ENCODE data around the gene FGF14. TPM values are rescaled to one million over a fixed set of nuclear protein-coding genes. Genes with fewer than 3 reads are reported as not detected.

Gene FGF14
- total RNA-seq, 1 donor from 2014 or later = not detected

DNA sequence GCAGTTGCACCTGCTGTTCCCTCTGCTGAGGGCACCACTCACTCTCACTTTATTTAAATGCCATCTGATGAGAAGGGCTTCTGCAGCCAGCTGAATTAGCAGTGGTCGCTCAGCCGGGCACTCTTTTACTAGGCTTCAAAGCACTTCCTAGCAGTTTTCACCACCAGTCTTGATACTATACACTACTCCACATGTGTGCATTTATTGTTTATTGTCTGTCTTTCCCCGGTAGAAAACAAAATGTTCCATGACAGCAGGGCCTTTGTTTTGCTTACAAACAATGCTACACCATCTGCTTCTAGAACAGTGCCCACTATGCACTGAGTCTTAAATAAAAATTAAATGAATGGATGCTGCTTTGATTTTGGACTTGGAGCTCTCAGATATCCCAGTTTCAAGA lies 404.9 kb downstream of the FGF14 start:
- TF ChIP-seq, protein P1, sequence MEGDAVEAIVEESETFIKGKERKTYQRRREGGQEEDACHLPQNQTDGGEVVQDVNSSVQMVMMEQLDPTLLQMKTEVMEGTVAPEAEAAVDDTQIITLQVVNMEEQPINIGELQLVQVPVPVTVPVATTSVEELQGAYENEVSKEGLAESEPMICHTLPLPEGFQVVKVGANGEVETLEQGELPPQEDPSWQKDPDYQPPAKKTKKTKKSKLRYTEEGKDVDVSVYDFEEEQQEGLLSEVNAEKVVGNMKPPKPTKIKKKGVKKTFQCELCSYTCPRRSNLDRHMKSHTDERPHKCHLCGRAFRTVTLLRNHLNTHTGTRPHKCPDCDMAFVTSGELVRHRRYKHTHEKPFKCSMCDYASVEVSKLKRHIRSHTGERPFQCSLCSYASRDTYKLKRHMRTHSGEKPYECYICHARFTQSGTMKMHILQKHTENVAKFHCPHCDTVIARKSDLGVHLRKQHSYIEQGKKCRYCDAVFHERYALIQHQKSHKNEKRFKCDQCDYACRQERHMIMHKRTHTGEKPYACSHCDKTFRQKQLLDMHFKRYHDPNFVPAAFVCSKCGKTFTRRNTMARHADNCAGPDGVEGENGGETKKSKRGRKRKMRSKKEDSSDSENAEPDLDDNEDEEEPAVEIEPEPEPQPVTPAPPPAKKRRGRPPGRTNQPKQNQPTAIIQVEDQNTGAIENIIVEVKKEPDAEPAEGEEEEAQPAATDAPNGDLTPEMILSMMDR (IDR thresholded peaks at IDR 0.05; ENCODE audit: insufficient read depth, low read length, poor library complexity, severe bottlenecking) = no peak
- H3K27me3 ChIP-seq (ENCODE audit: control insufficient read depth, insufficient read depth, low read length) = no peaks in the 10 kb centered on the region
- no peaks in the 10 kb centered on the region for H3K36me3 ChIP-seq (ENCODE audit: control insufficient read depth, insufficient read depth, low read length)
- DNase-seq (ENCODE audit: low read depth) = no peak
- H3K4me3 ChIP-seq (ENCODE audit: low read depth, low read length) = no peak overlapping the region

DNA sequence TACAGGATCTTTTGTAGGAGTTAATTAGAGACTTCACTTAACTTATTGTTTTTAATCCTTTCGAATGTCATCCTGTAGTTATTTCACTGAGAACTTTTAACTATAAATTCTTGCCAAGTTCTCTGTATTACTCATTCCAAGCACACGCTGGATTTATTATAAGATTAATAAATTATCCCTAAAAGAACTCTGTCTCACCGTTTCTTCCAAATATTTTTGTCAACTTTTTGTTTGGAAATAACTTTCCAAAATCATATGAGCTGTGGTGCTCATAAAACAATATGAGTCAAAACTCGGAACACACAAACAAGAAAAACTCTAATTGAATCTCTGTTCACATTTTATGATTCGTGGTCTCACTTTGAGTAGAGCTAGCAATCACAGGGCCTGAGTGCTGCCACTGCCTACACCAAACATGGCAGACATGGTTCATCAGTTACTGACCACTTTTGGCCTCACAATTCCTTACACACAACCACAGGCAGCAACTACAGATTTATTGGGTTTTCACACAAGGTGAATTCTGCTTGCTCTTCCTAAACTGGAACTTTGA lies 412.0 kb downstream of the FGF14 start:
- DNase-seq (ENCODE audit: low read depth) = peak; percentile 9
- TF ChIP-seq, protein P1 (IDR thresholded peaks at IDR 0.05; ENCODE audit: insufficient read depth, low read length, poor library complexity, severe bottlenecking) = no peak
- H3K4me3 ChIP-seq (ENCODE audit: low read depth, low read length) = no peak overlapping the region

DNA sequence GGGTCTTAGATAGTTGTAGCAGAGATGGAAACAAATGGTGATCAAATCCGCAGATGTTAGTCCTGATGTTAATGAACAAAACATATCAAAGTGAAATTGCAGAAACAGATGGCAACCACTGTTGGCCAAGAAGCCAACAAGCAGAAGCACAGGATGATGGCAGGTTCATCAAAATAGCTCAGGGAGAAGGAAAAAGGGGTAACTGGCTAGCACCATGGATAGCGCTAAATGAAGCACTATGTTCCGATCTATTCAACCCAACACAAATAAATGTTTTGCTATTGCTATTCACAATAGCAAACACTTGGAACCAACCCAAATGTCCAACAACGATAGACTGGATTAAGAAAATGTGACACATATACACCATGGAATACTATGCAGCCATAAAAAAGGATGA lies 413.7 kb downstream of the FGF14 start:
- H3K36me3 ChIP-seq (ENCODE audit: control insufficient read depth, insufficient read depth, low read length) = no peaks in the 10 kb centered on the region

More for the DNA sequence above, 412.0 kb downstream of the FGF14 start:
- no peaks in the 10 kb centered on the region for H3K27me3 ChIP-seq (ENCODE audit: control insufficient read depth, insufficient read depth, low read length)
- H3K36me3 ChIP-seq (ENCODE audit: control insufficient read depth, insufficient read depth, low read length) = no peaks in the 10 kb centered on the region

DNA sequence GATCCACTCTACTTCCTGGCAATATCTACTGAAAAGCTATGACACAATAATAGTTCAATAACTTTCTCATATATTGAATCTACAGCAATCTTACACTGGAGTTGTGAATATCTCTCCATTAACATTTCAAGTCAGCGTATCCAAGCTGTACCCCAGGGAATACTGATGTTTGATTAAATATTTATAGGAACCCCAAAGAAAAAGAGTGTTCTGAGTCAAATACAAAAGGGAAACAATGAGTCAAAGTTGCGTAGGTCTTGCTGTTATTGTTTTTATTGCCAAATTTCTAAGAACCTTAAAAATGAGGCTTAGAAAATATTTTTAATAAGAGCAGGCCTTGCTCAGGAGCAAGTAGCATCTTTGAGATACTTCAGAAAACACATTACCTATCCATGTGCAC lies 415.5 kb downstream of the FGF14 start:
- Histone ChIP-seq H3K4me3 (ENCODE audit: low read depth, low read length) (no peak overlapping the region), H3K36me3 (ENCODE audit: control insufficient read depth, insufficient read depth, low read length) (no peaks in the 10 kb centered on the region), H3K27me3 (ENCODE audit: control insufficient read depth, insufficient read depth, low read length) (no peaks in the 10 kb centered on the region)
- no peak for DNase-seq (ENCODE audit: low read depth)
- TF ChIP-seq, protein P1 (IDR thresholded peaks at IDR 0.05; ENCODE audit: insufficient read depth, low read length, poor library complexity, severe bottlenecking) = no peak

More for the DNA sequence above, 413.7 kb downstream of the FGF14 start:
- Histone ChIP-seq H3K4me3 (ENCODE audit: low read depth, low read length) (no peak overlapping the region), H3K27me3 (ENCODE audit: control insufficient read depth, insufficient read depth, low read length) (no peaks in the 10 kb centered on the region)
- TF ChIP-seq, protein P1 (IDR thresholded peaks at IDR 0.05; ENCODE audit: insufficient read depth, low read length, poor library complexity, severe bottlenecking) = no peak
- DNase-seq (ENCODE audit: low read depth) = no peak

DNA sequence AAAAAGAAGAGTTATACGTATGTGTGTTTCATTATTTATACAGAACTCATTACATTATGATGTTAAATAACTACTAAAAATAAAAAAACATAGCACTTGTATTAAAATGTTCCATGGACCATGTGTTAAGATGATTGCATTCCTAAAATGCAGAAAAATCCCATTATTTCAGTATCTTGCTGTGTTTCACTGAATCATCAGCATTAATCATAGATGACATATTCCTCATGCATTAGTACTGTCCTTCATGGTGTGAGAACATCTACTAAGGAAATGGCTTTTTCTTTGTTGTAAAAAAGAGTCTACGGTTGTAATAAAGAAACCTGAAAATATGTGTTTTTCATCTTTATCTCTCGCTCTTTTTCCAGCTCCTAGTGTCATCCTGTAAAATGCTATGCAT lies 416.5 kb downstream of the FGF14 start:
- no peak overlapping the region for H3K4me3 ChIP-seq (ENCODE audit: low read depth, low read length)
- no peaks in the 10 kb centered on the region for H3K27me3 ChIP-seq (ENCODE audit: control insufficient read depth, insufficient read depth, low read length)
- TF ChIP-seq, protein P1 (IDR thresholded peaks at IDR 0.05; ENCODE audit: insufficient read depth, low read length, poor library complexity, severe bottlenecking) = no peak
- DNase-seq (ENCODE audit: low read depth) = no peak
- no peaks in the 10 kb centered on the region for H3K36me3 ChIP-seq (ENCODE audit: control insufficient read depth, insufficient read depth, low read length)

DNA sequence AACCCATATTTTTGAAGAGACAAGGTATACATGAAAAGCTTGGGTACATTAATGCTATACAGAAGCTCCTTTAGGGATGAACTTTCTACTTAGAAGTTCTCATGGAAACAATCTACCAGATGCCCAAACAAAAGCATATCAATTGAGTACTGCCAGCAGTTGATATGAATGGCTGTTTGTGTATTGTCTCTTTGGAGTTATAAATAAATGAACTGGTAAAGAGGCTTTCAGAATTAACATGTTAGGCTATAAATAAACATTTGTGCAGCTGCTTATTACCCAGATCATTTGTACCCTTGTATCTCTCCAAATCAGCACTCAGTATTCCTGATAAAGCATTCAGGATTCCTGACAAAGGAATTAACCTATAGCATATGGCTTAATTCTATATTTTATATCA lies 418.9 kb downstream of the FGF14 start:
- DNase-seq (ENCODE audit: low read depth) = no peak
- TF ChIP-seq, protein P1 (IDR thresholded peaks at IDR 0.05; ENCODE audit: insufficient read depth, low read length, poor library complexity, severe bottlenecking) = no peak
- H3K36me3 ChIP-seq (ENCODE audit: control insufficient read depth, insufficient read depth, low read length) = no peaks in the 10 kb centered on the region
- H3K27me3 ChIP-seq (ENCODE audit: control insufficient read depth, insufficient read depth, low read length) = no peaks in the 10 kb centered on the region
- no peak overlapping the region for H3K4me3 ChIP-seq (ENCODE audit: low read depth, low read length)
